Spleen (tissue), 7 donors: ENCODE data around the gene ERVMER34-1.

Experiments
- POLR2A ChIP-seq, 3 donors: fragments of 450-650 bp; IDR thresholded peaks; one replicate each; pipeline ENCODE4 v1.5.1; 2017; ENCODE audit warnings: antibody characterized with exemption in 3 of 3, mild to moderate bottlenecking in 1 of 3
- POLR2AphosphoS5 ChIP-seq, 3 donors: sonication (generic); formaldehyde crosslinking; IDR thresholded peaks; one replicate each; pipeline ENCODE4 v1.5.1; 2017; ENCODE audit warnings: antibody characterized with exemption in 3 of 3
- TF ChIP-seq, protein P1 (sequence below), 11 experiments: fragments of 200-600 bp in 7 of 11; fragments of 450-650 bp in 4 of 11; sonication (generic) in 4 of 11; IDR thresholded peaks in 8 of 11; conservative IDR thresholded peaks in 3 of 11; 1 replicate in 7 of 11; 2 replicates in 4 of 11; pipeline versions ENCODE4 v1.4.0 to v1.8.0; 2016 to 2021; ENCODE audit warnings: antibody characterized with exemption in 11 of 11, inconsistent platforms in 4 of 11, mild to moderate bottlenecking in 1 of 11
- donor health status: DM: no; HTN: no; CAD: no; lungs with moderate emphysema.
- donor health status: DM: no; HTN: no; CAD: no.
- donor health status: DM: no; HTN: no; CAD: no.

DNA sequence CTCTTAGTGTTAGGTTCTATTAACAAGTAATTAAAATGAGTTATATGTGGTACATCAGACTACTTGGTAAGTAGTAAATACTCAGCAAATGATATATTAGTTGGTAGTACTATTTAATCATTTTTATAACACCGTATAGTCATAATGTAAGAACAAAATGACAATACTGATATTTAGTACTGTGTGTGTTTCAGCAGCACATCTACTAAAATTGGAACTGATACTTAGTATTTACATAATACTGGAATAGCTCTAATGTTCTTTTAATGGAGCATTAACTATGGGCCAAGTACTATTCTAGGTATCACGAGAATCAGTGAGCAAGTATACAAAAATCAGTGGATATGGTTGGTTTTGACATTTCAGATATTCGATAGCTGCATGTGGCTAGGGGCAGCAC lies 35.3 kb downstream of the ERVMER34-1 start:
- TF ChIP-seq, protein P1, sequence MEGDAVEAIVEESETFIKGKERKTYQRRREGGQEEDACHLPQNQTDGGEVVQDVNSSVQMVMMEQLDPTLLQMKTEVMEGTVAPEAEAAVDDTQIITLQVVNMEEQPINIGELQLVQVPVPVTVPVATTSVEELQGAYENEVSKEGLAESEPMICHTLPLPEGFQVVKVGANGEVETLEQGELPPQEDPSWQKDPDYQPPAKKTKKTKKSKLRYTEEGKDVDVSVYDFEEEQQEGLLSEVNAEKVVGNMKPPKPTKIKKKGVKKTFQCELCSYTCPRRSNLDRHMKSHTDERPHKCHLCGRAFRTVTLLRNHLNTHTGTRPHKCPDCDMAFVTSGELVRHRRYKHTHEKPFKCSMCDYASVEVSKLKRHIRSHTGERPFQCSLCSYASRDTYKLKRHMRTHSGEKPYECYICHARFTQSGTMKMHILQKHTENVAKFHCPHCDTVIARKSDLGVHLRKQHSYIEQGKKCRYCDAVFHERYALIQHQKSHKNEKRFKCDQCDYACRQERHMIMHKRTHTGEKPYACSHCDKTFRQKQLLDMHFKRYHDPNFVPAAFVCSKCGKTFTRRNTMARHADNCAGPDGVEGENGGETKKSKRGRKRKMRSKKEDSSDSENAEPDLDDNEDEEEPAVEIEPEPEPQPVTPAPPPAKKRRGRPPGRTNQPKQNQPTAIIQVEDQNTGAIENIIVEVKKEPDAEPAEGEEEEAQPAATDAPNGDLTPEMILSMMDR (IDR thresholded peaks at IDR 0.05 in 8 of 11, conservative IDR thresholded peaks at IDR 0.05 in 3 of 11): no peak
- TF ChIP-seq POLR2A (IDR thresholded peaks at IDR 0.05) (no peak), POLR2AphosphoS5 (IDR thresholded peaks at IDR 0.05) (no peak)
